ENCODE measurements around the gene H1-8. TPM values are rescaled to one million over a fixed set of nuclear protein-coding genes. Genes with fewer than 3 reads are reported as not detected.

The H1-8 gene
- total RNA-seq, 4 donors from 2014 or later: not detected

- 97% methylated on average over 11 of the region's 16 CpGs for WGBS
- Histone ChIP-seq H3K9me3 (no peaks in the 10 kb centered on the region), H3K27ac (replicated peaks in 1 of 4) (no peak overlapping the region), H3K4me1 (peaks cover 0 to 2% (median 0%) of the 10 kb centered on the region in 4 donors), H3K27me3 (no peaks in the 10 kb centered on the region), H3K36me3 (no peaks in the 10 kb centered on the region), H3K4me3 (no peak overlapping the region)
- no peak for DNase-seq (ENCODE audit: extremely low spot score)
- no peak for TF ChIP-seq CTCF (IDR thresholded peaks at IDR 0.05)
- TF ChIP-seq EP300 (IDR thresholded peaks at IDR 0.05): no peak
- no peak for TF ChIP-seq POLR2AphosphoS5 (IDR thresholded peaks at IDR 0.05)
- no peak for TF ChIP-seq POLR2A (IDR thresholded peaks at IDR 0.05; ENCODE audit: low read depth)
- intact Hi-C loops (cut with DNase I): no loop called here
These were observed 9.6 kb upstream of the H1-8 start for GRCh38 chr3:129533406-129533805.

- Histone ChIP-seq H3K9me3 (no peaks in the 10 kb centered on the region), H3K4me3 (no peak overlapping the region), H3K36me3 (no peaks in the 10 kb centered on the region), H3K27ac (replicated peaks in 1 of 4) (no peak overlapping the region), H3K27me3 (no peaks in the 10 kb centered on the region), H3K4me1 (peaks cover 0 to 2% (median 0%) of the 10 kb centered on the region in 4 donors)
- intact Hi-C loops (cut with DNase I): no loop called here
- 73% methylated on average over 4 of the region's 4 CpGs for WGBS
- DNase-seq (ENCODE audit: extremely low spot score): no peak
- TF ChIP-seq CTCF (IDR thresholded peaks at IDR 0.05) (no peak), POLR2AphosphoS5 (IDR thresholded peaks at IDR 0.05) (no peak), EP300 (IDR thresholded peaks at IDR 0.05) (no peak), POLR2A (IDR thresholded peaks at IDR 0.05; ENCODE audit: low read depth) (no peak)
These were observed 8.4 kb upstream of the H1-8 start for GRCh38 chr3:129534428-129535027.

GRCh38 chr3:129535075-129535474, 7.9 kb upstream of the H1-8 start:
- 89% methylated on average over 1 of the region's 1 CpG for WGBS
- TF ChIP-seq POLR2AphosphoS5 (IDR thresholded peaks at IDR 0.05): no peak
- no peak for TF ChIP-seq POLR2A (IDR thresholded peaks at IDR 0.05; ENCODE audit: low read depth)
- no peak for TF ChIP-seq CTCF (IDR thresholded peaks at IDR 0.05)
- TF ChIP-seq EP300 (IDR thresholded peaks at IDR 0.05): no peak
- no peak overlapping the region for H3K4me3 ChIP-seq

DNA sequence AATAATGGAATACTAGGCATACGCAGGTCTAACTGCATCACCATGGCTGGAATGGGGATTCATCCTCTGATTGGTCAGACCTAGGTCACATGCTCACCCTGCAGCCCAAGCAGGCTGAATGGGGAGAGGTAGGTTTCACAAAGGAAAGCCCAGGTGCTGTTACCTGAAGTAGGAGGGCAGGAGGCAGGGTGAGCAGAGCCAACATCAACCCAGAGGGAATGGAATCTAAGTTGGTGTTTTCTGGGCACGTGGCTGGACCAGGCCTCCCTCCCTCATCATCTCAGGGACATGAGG, 6.7 kb upstream of the H1-8 start:
- 100% methylated on average over 2 of the region's 2 CpGs for WGBS
- intact Hi-C loops (cut with DNase I): no loop called here
- Histone ChIP-seq H3K9me3 (no peaks in the 10 kb centered on the region), H3K4me3 (no peak overlapping the region), H3K27ac (replicated peaks in 1 of 4) (no peak overlapping the region), H3K27me3 (no peaks in the 10 kb centered on the region), H3K4me1 (no peaks in the 10 kb centered on the region), H3K36me3 (no peaks in the 10 kb centered on the region)
- no peak for TF ChIP-seq POLR2AphosphoS5 (IDR thresholded peaks at IDR 0.05)
- no peak for TF ChIP-seq EP300 (IDR thresholded peaks at IDR 0.05)
- no peak for TF ChIP-seq CTCF (IDR thresholded peaks at IDR 0.05)
- TF ChIP-seq POLR2A (IDR thresholded peaks at IDR 0.05; ENCODE audit: low read depth): no peak
- DNase-seq (ENCODE audit: extremely low spot score): no peak

More at GRCh38 chr3:129535075-129535474, 7.9 kb upstream of the H1-8 start:
- intact Hi-C loops (cut with DNase I): no loop called here
- Histone ChIP-seq H3K36me3 (no peaks in the 10 kb centered on the region), H3K27me3 (no peaks in the 10 kb centered on the region), H3K4me1 (peaks cover 0 to 2% (median 0%) of the 10 kb centered on the region in 4 donors), H3K9me3 (no peaks in the 10 kb centered on the region), H3K27ac (replicated peaks in 1 of 4) (no peak overlapping the region)
- DNase-seq (ENCODE audit: extremely low spot score): no peak

DNA sequence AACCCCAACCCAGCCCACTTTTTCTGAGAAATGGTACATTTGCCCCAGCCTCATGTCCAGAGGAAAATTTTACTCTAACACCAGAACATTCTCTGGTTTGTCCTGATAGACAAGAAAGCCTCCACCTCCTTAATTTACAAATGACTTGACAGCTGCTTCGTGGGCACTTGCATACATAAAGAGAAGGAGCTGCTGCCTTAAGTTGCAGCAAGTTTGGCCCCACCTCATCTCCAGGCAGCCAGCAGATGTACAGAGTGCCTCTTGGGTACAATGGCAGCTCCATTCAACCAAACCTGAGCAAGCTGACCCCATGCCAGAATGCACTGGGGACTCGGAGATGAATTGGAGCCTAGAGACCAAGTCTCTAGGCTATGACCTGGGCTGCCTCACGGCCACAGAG, 6.2 kb upstream of the H1-8 start:
- no peak overlapping the region for H3K27ac ChIP-seq (replicated peaks in 1 of 4)
- no peaks in the 10 kb centered on the region for H3K27me3 ChIP-seq
- WGBS: 84% methylated on average over 3 of the region's 3 CpGs
- no peaks in the 10 kb centered on the region for H3K36me3 ChIP-seq
- no peak for DNase-seq (ENCODE audit: extremely low spot score)
- no peak overlapping the region for H3K4me3 ChIP-seq
- H3K9me3 ChIP-seq: no peaks in the 10 kb centered on the region
- H3K4me1 ChIP-seq: no peaks in the 10 kb centered on the region
- intact Hi-C loops (cut with DNase I): no loop called here
- TF ChIP-seq EP300 (IDR thresholded peaks at IDR 0.05) (no peak), POLR2AphosphoS5 (IDR thresholded peaks at IDR 0.05) (no peak), POLR2A (IDR thresholded peaks at IDR 0.05; ENCODE audit: low read depth) (no peak), CTCF (IDR thresholded peaks at IDR 0.05) (no peak)
